HCT116 (cell line): Measurements from ENCODE around the gene WWOX. TPM values are rescaled to one million over a fixed set of nuclear protein-coding genes. Genes with fewer than 3 reads are reported as not detected.

Source experiments
- ATAC-seq: fragments of 200-7000 bp; cut with Tn5 transposase; 2 replicates; pipeline ENCODE4 v1.9.1; 2020; ENCODE audit warnings: mild to moderate bottlenecking, moderate library complexity
- BruUV-seq: library from RNA; stranded (reverse); fragments of 400-500 nt; replicated peaks from 2 replicates; lab custom pipeline; 2021; lab: Mats Ljungman, UMichigan
- CTCF ChIA-PET: fragments of 300-600 bp; sonication (Branson Sonifier 250); formaldehyde crosslinking; loops from one replicate; lab custom pipeline; 2021; ENCODE audit warnings: antibody characterized with exemption; lab: Charles Lee
- POLR2A ChIA-PET: fragments of 300-600, 350-600 bp; sonication (Branson Sonifier 250); formaldehyde crosslinking; loops from one replicate; lab custom pipeline; 2021; ENCODE audit warnings: antibody characterized with exemption; lab: Charles Lee
- RAD21 ChIA-PET, 2 experiments: fragments of 300-600 bp; sonication (Branson Sonifier 250); formaldehyde crosslinking; loops; one replicate each; lab custom pipeline; 2023; ENCODE audit warnings: low total read pairs in 2 of 2; ENCODE audit not compliant: uncharacterized antibody in 2 of 2, unreplicated experiment in 2 of 2, low non-redundant PET in 1 of 2; lab: Charles Lee
- DNase-seq: peaks from one replicate; pipeline ENCODE4 v3.0.0-alpha.2; 2010; ENCODE audit warnings: low read depth, low spot score
- H2AFZ ChIP-seq: fragments of 200-600 bp; shearing (Covaris generic), sonication (generic); 2 replicates; pipeline ENCODE4 v1.6.1; 2017; ENCODE audit warnings: low read depth, mixed run types, mixed read lengths, antibody characterized with exemption, low read length; ENCODE audit not compliant: poor library complexity, severe bottlenecking
- H3K27ac ChIP-seq: 2 replicates; pipeline ENCODE4 v1.5.1; 2012; ENCODE audit warnings: low read depth, low read length
- H3K27me3 ChIP-seq: fragments of 200-600 bp; sonication (generic); 2 replicates; pipeline ENCODE4 v1.6.1; 2016; ENCODE audit warnings: mixed run types, low read length, mixed read lengths; ENCODE audit not compliant: insufficient read depth
- H3K36me3 ChIP-seq, 2 experiments: fragments of 200-500 bp in 1 of 2; fragments of 200-600 bp in 1 of 2; sonication (Bioruptor generic) in 1 of 2; sonication (generic) in 1 of 2; 2 replicates each; pipeline versions ENCODE4 v1.5.1 to v1.6.1; 2014 to 2016; ENCODE audit warnings: low read length in 2 of 2, inconsistent platforms in 1 of 2, mixed read lengths in 1 of 2, mixed run types in 1 of 2; ENCODE audit not compliant: insufficient read depth in 2 of 2, control insufficient read depth in 1 of 2
- H3K4me1 ChIP-seq, 2 experiments: fragments of 200-600 bp in 1 of 2; sonication (generic) in 1 of 2; 2 replicates each; pipeline versions ENCODE4 v1.5.1 to v1.6.1; 2012 to 2017; ENCODE audit warnings: low read length in 2 of 2, inconsistent platforms in 1 of 2, mild to moderate bottlenecking in 1 of 2, mixed read lengths in 1 of 2, mixed run types in 1 of 2, moderate library complexity in 1 of 2; ENCODE audit not compliant: insufficient read depth in 2 of 2, control insufficient read depth in 1 of 2
- H3K4me2 ChIP-seq: fragments of 200-600 bp; sonication (generic); 2 replicates; pipeline ENCODE4 v1.6.1; 2017; ENCODE audit warnings: mixed run types, low read length, mixed read lengths
- H3K4me3 ChIP-seq, 2 experiments: fragments of 200-600 bp in 1 of 2; sonication (generic) in 1 of 2; replicated peaks in 1 of 2; 2 replicates each; pipeline ENCODE4 v1.5.1; 2011 to 2016; ENCODE audit warnings: low read length in 2 of 2, control low read depth in 1 of 2, low read depth in 1 of 2, mild to moderate bottlenecking in 1 of 2, mixed read lengths in 1 of 2, mixed run types in 1 of 2
- H3K79me2 ChIP-seq: fragments of 200-600 bp; sonication (generic); 2 replicates; pipeline ENCODE4 v1.6.1; 2017; ENCODE audit warnings: mild to moderate bottlenecking, mixed run types, low read length, moderate library complexity, mixed read lengths; ENCODE audit not compliant: insufficient read depth
- H3K9ac ChIP-seq: fragments of 200-600 bp; sonication (generic); 2 replicates; pipeline ENCODE4 v1.6.1; 2016; ENCODE audit warnings: low read length, mixed read lengths
- H3K9me2 ChIP-seq: fragments of 200-600 bp; sonication (generic), shearing (Covaris generic); 2 replicates; pipeline ENCODE4 v1.6.1; 2017; ENCODE audit warnings: mixed run types, mild to moderate bottlenecking, moderate library complexity; ENCODE audit not compliant: insufficient read depth
- H3K9me3 ChIP-seq, 2 experiments: fragments of 200-500 bp in 1 of 2; fragments of 200-600 bp in 1 of 2; sonication (Bioruptor generic) in 1 of 2; sonication (generic) in 1 of 2; 2 replicates each; pipeline ENCODE4 v1.6.1; 2014 to 2017; ENCODE audit warnings: low read length in 2 of 2, mixed read lengths in 2 of 2, inconsistent platforms in 1 of 2, low read depth in 1 of 2, mild to moderate bottlenecking in 1 of 2, mixed run types in 1 of 2, moderate library complexity in 1 of 2; ENCODE audit not compliant: control insufficient read depth in 1 of 2, insufficient read depth in 1 of 2
- H4K20me1 ChIP-seq: fragments of 200-600 bp; sonication (generic), shearing (Covaris generic); 2 replicates; pipeline ENCODE4 v1.6.1; 2017; ENCODE audit warnings: mixed run types, mild to moderate bottlenecking, moderate library complexity; ENCODE audit not compliant: insufficient read depth
- CBX3 ChIP-seq: IDR thresholded peaks from 2 replicates; pipeline ENCODE4 v1.6.1; 2012; ENCODE audit warnings: low read depth
- CEBPB ChIP-seq: IDR thresholded peaks from 2 replicates; pipeline ENCODE4 v1.6.1; 2012; ENCODE audit warnings: low read depth
- EGR1 ChIP-seq: IDR thresholded peaks from 2 replicates; pipeline ENCODE4 v1.6.1; 2012; ENCODE audit warnings: low read depth
- ELF1 ChIP-seq: IDR thresholded peaks from 2 replicates; pipeline ENCODE4 v1.6.1; 2012; ENCODE audit warnings: low read depth, borderline replicate concordance
- EZH2phosphoT487 ChIP-seq: fragments of 200-600 bp; IDR thresholded peaks from 2 replicates; pipeline ENCODE4 v1.6.1; 2018; ENCODE audit warnings: antibody characterized with exemption, borderline replicate concordance
- FOSL1 ChIP-seq: IDR thresholded peaks from 2 replicates; pipeline ENCODE4 v1.6.1; 2012; ENCODE audit warnings: low read depth
- JUND ChIP-seq: IDR thresholded peaks from 2 replicates; pipeline ENCODE4 v1.6.1; 2012
- POLR2A ChIP-seq: IDR thresholded peaks from 2 replicates; pipeline ENCODE4 v1.7.0; 2011; ENCODE audit warnings: borderline replicate concordance; ENCODE audit not compliant: insufficient read depth, insufficient read length; ENCODE audit errors: extremely low read depth
- POLR2AphosphoS5 ChIP-seq: IDR thresholded peaks from 2 replicates; pipeline ENCODE4 v1.6.1; 2011; ENCODE audit warnings: mild to moderate bottlenecking, low read depth, low read length, moderate library complexity
- RAD21 ChIP-seq: IDR thresholded peaks from 2 replicates; pipeline ENCODE4 v1.6.1; 2012; ENCODE audit warnings: low read depth, mild to moderate bottlenecking
- SIN3A ChIP-seq: IDR thresholded peaks from 2 replicates; pipeline ENCODE4 v1.6.1; 2012; ENCODE audit warnings: low read depth
- SP1 ChIP-seq: IDR thresholded peaks from 2 replicates; pipeline ENCODE4 v1.6.1; 2012; ENCODE audit warnings: low read depth
- SRF ChIP-seq: IDR thresholded peaks from 2 replicates; pipeline ENCODE4 v1.6.1; 2012; ENCODE audit warnings: low read depth
- TCF7L2 ChIP-seq: IDR thresholded peaks from 2 replicates; pipeline ENCODE4 v1.7.0; 2011; ENCODE audit warnings: borderline replicate concordance, inconsistent platforms; ENCODE audit not compliant: insufficient read depth, insufficient read length; ENCODE audit errors: extremely low read depth
- YY1 ChIP-seq: IDR thresholded peaks from 2 replicates; pipeline ENCODE4 v1.6.1; 2011; ENCODE audit warnings: low read length, low read depth, moderate library complexity, mild to moderate bottlenecking; ENCODE audit not compliant: insufficient replicate concordance; ENCODE audit errors: extremely low read depth
- ZFX ChIP-seq: fragments of 450-650 bp; IDR thresholded peaks from 2 replicates; pipeline ENCODE4 v1.6.1; 2017
- intact Hi-C: fragments of 100-400 bp; cut with micrococcal nuclease; formaldehyde crosslinking; loops from 2 replicates; pipeline ENCODE4 v1.10.0; 2022
- total RNA-seq: library from RNA; stranded (reverse); gene quantifications from one replicate; pipeline ENCODE4 v1.2.1, GENCODE V29; 2021; ENCODE audit not compliant: unreplicated experiment
- TF ChIP-seq, protein P1 (sequence below): IDR thresholded peaks from 2 replicates; pipeline ENCODE4 v1.6.1; 2011; ENCODE audit warnings: mild to moderate bottlenecking, low read length, moderate library complexity; ENCODE audit not compliant: insufficient replicate concordance; ENCODE audit errors: extremely low read depth
- TF ChIP-seq, protein P2 (sequence below), 3 experiments: fragments of 200-600 bp in 1 of 3; sonication (generic) in 1 of 3; IDR thresholded peaks in 2 of 3; conservative IDR thresholded peaks in 1 of 3; 2 replicates each; pipeline ENCODE4 v1.5.1; 2012 to 2017; ENCODE audit warnings: low read depth in 2 of 3, low read length in 2 of 3, antibody characterized with exemption in 1 of 3, borderline replicate concordance in 1 of 3, control low read depth in 1 of 3, mild to moderate bottlenecking in 1 of 3, mixed read lengths in 1 of 3, mixed run types in 1 of 3, moderate library complexity in 1 of 3; ENCODE audit not compliant: insufficient read depth in 1 of 3
- TF ChIP-seq, protein P3 (sequence below): IDR thresholded peaks from 2 replicates; pipeline ENCODE4 v1.6.1; 2012; ENCODE audit warnings: low read depth
- TF ChIP-seq, protein P4 (sequence below): IDR thresholded peaks from 2 replicates; pipeline ENCODE4 v1.6.1; 2012

WWOX gene
- total RNA-seq, 1 experiment from 2014 or later, result 13.7 TPM

DNA sequence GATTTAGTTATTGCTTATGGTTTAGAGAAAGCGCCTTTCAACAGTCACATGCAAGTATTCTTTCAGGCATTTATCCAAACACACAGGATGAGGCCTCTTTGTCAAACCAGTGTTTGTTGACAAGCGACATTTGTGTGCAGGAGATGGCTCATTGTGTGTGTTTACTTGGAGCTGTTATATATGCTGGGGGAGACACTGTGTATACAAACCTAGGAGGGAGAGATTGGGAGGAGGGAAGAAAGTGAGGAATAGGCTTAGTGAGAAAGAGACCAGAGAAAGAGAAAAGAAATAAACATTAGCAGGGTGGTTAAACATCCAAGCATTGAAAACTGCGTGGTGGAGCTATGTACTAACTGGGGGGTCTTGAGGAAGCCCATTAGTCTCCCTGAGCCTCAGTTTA lies 1063.5 kb downstream of the WWOX start:
- Histone ChIP-seq H3K4me1 (no peaks in the 10 kb centered on the region), H3K9me2 (no peaks in the 10 kb centered on the region), H3K4me2 (no peak overlapping the region), H4K20me1 (no peaks in the 10 kb centered on the region), H3K9me3 (peaks cover 4 to 7% of the 10 kb centered on the region in 2 experiments; a peak in 2 of 4 replicates), H3K79me2 (no peaks in the 10 kb centered on the region), H3K9ac (no peak overlapping the region), H3K4me3 (no peak overlapping the region), H3K36me3 (no peaks in the 10 kb centered on the region), H3K27ac (no peak overlapping the region), H3K27me3 (no peaks in the 10 kb centered on the region), H2AFZ (no peak overlapping the region)
- intact Hi-C loops, result no loop called here
- ChIA-PET CTCF (no interaction called here), POLR2A (no interaction called here), RAD21 (no interaction called here)
- DNase-seq (no peak), ATAC-seq (no peak)
- TF ChIP-seq SIN3A (no peak), EGR1 (no peak), FOSL1 (no peak), ZFX (no peak), POLR2AphosphoS5 (no peak), ELF1 (no peak), TCF7L2 (no peak), JUND (no peak), POLR2A (no peak), EZH2phosphoT487 (no peak), SP1 (no peak), RAD21 (no peak), SRF (no peak), YY1 (no peak), CEBPB (no peak), CBX3 (no peak)
- TF ChIP-seq, protein P1, sequence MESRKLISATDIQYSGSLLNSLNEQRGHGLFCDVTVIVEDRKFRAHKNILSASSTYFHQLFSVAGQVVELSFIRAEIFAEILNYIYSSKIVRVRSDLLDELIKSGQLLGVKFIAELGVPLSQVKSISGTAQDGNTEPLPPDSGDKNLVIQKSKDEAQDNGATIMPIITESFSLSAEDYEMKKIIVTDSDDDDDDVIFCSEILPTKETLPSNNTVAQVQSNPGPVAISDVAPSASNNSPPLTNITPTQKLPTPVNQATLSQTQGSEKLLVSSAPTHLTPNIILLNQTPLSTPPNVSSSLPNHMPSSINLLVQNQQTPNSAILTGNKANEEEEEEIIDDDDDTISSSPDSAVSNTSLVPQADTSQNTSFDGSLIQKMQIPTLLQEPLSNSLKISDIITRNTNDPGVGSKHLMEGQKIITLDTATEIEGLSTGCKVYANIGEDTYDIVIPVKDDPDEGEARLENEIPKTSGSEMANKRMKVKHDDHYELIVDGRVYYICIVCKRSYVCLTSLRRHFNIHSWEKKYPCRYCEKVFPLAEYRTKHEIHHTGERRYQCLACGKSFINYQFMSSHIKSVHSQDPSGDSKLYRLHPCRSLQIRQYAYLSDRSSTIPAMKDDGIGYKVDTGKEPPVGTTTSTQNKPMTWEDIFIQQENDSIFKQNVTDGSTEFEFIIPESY, result no peak
- TF ChIP-seq, protein P2, sequence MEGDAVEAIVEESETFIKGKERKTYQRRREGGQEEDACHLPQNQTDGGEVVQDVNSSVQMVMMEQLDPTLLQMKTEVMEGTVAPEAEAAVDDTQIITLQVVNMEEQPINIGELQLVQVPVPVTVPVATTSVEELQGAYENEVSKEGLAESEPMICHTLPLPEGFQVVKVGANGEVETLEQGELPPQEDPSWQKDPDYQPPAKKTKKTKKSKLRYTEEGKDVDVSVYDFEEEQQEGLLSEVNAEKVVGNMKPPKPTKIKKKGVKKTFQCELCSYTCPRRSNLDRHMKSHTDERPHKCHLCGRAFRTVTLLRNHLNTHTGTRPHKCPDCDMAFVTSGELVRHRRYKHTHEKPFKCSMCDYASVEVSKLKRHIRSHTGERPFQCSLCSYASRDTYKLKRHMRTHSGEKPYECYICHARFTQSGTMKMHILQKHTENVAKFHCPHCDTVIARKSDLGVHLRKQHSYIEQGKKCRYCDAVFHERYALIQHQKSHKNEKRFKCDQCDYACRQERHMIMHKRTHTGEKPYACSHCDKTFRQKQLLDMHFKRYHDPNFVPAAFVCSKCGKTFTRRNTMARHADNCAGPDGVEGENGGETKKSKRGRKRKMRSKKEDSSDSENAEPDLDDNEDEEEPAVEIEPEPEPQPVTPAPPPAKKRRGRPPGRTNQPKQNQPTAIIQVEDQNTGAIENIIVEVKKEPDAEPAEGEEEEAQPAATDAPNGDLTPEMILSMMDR (IDR thresholded peaks at IDR 0.05 in 2 of 3, conservative IDR thresholded peaks at IDR 0.05 in 1 of 3; ENCODE audit: borderline replicate concordance in 1 of 3, insufficient read depth in 1 of 3, low read depth in 2 of 3, low read length in 2 of 3), result no peak
- TF ChIP-seq, protein P3, sequence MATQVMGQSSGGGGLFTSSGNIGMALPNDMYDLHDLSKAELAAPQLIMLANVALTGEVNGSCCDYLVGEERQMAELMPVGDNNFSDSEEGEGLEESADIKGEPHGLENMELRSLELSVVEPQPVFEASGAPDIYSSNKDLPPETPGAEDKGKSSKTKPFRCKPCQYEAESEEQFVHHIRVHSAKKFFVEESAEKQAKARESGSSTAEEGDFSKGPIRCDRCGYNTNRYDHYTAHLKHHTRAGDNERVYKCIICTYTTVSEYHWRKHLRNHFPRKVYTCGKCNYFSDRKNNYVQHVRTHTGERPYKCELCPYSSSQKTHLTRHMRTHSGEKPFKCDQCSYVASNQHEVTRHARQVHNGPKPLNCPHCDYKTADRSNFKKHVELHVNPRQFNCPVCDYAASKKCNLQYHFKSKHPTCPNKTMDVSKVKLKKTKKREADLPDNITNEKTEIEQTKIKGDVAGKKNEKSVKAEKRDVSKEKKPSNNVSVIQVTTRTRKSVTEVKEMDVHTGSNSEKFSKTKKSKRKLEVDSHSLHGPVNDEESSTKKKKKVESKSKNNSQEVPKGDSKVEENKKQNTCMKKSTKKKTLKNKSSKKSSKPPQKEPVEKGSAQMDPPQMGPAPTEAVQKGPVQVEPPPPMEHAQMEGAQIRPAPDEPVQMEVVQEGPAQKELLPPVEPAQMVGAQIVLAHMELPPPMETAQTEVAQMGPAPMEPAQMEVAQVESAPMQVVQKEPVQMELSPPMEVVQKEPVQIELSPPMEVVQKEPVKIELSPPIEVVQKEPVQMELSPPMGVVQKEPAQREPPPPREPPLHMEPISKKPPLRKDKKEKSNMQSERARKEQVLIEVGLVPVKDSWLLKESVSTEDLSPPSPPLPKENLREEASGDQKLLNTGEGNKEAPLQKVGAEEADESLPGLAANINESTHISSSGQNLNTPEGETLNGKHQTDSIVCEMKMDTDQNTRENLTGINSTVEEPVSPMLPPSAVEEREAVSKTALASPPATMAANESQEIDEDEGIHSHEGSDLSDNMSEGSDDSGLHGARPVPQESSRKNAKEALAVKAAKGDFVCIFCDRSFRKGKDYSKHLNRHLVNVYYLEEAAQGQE, result no peak
- TF ChIP-seq, protein P4, sequence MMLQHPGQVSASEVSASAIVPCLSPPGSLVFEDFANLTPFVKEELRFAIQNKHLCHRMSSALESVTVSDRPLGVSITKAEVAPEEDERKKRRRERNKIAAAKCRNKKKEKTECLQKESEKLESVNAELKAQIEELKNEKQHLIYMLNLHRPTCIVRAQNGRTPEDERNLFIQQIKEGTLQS, result no peak
- BruUV-seq, result no TSS peak
